Sigmoid colon (tissue), 7 donors: Measurements from ENCODE around the gene SLC39A6. TPM values are rescaled to one million over a fixed set of nuclear protein-coding genes. Genes with fewer than 3 reads are reported as not detected.
"Not testable (repeated sequence)": the region's sequence is repeated elsewhere in the genome, so short reads cannot be mapped to it uniquely, and the experiment has no call there.

Experiments used
- DNase-seq: peaks from one replicate; pipeline ENCODE4 v3.0.0-alpha.2; 2019
- H3K27ac ChIP-seq, 4 donors: fragments of 200-600 bp; sonication (generic); one replicate each; pipeline ENCODE4 v1.5.1; 2016 to 2019; ENCODE audit warnings: mild to moderate bottlenecking in 1 of 4
- H3K27me3 ChIP-seq, 3 donors: fragments of 200-600 bp; sonication (generic); one replicate each; pipeline ENCODE4 v1.5.1; 2019; ENCODE audit warnings: mild to moderate bottlenecking in 1 of 3
- H3K36me3 ChIP-seq, 4 donors: fragments of 200-600 bp; sonication (generic); one replicate each; pipeline ENCODE4 v1.5.1; 2016 to 2019
- H3K4me1 ChIP-seq, 4 donors: fragments of 200-600 bp; sonication (generic); one replicate each; pipeline ENCODE4 v1.5.1; 2017 to 2019
- H3K4me3 ChIP-seq, 4 donors: fragments of 200-600 bp; sonication (generic); one replicate each; pipeline ENCODE4 v1.5.1; 2017 to 2019; ENCODE audit warnings: mild to moderate bottlenecking in 2 of 4, moderate library complexity in 1 of 4
- H3K9me3 ChIP-seq, 4 donors: fragments of 200-600 bp in 3 of 4; sonication (generic) in 3 of 4; one replicate each; pipeline versions ENCODE4 v1.5.1 to v1.6.1; 2013 to 2019
- EP300 ChIP-seq, 4 donors: sonication (generic); formaldehyde crosslinking; IDR thresholded peaks; one replicate each; pipeline ENCODE4 v1.6.1; 2017; ENCODE audit warnings: antibody characterized with exemption in 4 of 4
- POLR2A ChIP-seq, 2 donors: fragments of 450-650 bp; IDR thresholded peaks; one replicate each; pipeline ENCODE4 v1.6.1; 2016; ENCODE audit warnings: antibody characterized with exemption in 2 of 2, mild to moderate bottlenecking in 2 of 2, moderate library complexity in 2 of 2
- POLR2AphosphoS5 ChIP-seq, 4 donors: sonication (generic); formaldehyde crosslinking; IDR thresholded peaks; one replicate each; pipeline ENCODE4 v1.6.1; 2017; ENCODE audit warnings: antibody characterized with exemption in 4 of 4
- WGBS, 2 donors: extraction: QIAGEN DNeasy Blood & Tissue Kit; methylation state at CpG; one replicate each; pipeline ENCODE4 v1.1.7; 2013; 5-methylcytosine and 5-hydroxymethylcytosine counted together
- intact Hi-C: fragments of 100-400 bp; cut with DNase I; formaldehyde crosslinking; loops from one replicate; pipeline ENCODE4 v1.15.1; 2023
- polyA plus RNA-seq, 3 donors: library from polyadenylated mRNA; stranded (reverse); fragments of 200-250 nt; gene quantifications; one replicate each; pipeline ENCODE4 v1.2.3, GENCODE V29; 2013
- total RNA-seq, 4 donors: library from RNA; depleted of rRNA; stranded (reverse); fragments of >200 nt; gene quantifications; one replicate each; pipeline ENCODE4 v1.1.0, GENCODE V29; 2016
- TF ChIP-seq, protein P1 (sequence below), 4 experiments: fragments of 450-650 bp in 3 of 4; fragments of 200-600 bp in 1 of 4; IDR thresholded peaks; one replicate each; pipeline ENCODE4 v1.5.1; 2016 to 2019; ENCODE audit warnings: antibody characterized with exemption in 4 of 4, mild to moderate bottlenecking in 3 of 4, moderate library complexity in 2 of 4
- donor health status: healthy with polysubstance abuse.
- donor health status: Bipolar disorder and iron deficiency.
- donor health status: healthy.

Gene SLC39A6
- total and polyA plus RNA-seq, 7 donors = 1.8 to 34.6 (median 28.1) TPM

DNA sequence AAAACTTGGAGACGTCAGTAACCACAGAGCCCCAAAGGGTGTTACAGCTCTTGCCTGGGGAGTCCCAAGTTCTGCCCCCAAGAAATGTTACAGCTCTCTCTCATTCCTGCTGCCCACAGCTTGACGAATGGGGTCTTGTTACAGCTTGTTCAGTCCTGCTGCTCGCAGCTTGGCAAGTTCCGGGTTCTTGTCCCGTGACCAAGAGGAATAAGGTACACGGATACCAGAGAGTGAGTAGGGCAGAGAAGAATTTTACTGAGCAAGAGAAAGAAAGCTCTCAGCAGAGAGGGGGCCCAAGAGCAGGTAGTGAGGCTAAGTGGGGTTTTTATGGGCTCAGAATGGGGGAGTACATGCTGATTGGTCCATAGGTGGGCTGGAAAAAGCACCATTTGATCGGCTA lies 27.2 kb downstream of the SLC39A6 start:
- intact Hi-C loops = no loop called here
- Histone ChIP-seq H3K4me3 (no peak overlapping the region), H3K36me3 (no peaks in the 10 kb centered on the region), H3K27me3 (no peaks in the 10 kb centered on the region), H3K27ac (no peak overlapping the region), H3K4me1 (no peaks in the 10 kb centered on the region), H3K9me3 (peaks cover 0 to 4% (median 0%) of the 10 kb centered on the region in 4 donors)
- TF ChIP-seq, protein P1, sequence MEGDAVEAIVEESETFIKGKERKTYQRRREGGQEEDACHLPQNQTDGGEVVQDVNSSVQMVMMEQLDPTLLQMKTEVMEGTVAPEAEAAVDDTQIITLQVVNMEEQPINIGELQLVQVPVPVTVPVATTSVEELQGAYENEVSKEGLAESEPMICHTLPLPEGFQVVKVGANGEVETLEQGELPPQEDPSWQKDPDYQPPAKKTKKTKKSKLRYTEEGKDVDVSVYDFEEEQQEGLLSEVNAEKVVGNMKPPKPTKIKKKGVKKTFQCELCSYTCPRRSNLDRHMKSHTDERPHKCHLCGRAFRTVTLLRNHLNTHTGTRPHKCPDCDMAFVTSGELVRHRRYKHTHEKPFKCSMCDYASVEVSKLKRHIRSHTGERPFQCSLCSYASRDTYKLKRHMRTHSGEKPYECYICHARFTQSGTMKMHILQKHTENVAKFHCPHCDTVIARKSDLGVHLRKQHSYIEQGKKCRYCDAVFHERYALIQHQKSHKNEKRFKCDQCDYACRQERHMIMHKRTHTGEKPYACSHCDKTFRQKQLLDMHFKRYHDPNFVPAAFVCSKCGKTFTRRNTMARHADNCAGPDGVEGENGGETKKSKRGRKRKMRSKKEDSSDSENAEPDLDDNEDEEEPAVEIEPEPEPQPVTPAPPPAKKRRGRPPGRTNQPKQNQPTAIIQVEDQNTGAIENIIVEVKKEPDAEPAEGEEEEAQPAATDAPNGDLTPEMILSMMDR (IDR thresholded peaks at IDR 0.05) = no peak
- no peak for TF ChIP-seq POLR2AphosphoS5 (IDR thresholded peaks at IDR 0.05)
- TF ChIP-seq EP300 (IDR thresholded peaks at IDR 0.05) = no peak
- no peak for TF ChIP-seq POLR2A (IDR thresholded peaks at IDR 0.05)
- no peak for DNase-seq
- 96 to 98% methylated on average over 7 of the region's 7 CpGs for WGBS, 2 donors

DNA sequence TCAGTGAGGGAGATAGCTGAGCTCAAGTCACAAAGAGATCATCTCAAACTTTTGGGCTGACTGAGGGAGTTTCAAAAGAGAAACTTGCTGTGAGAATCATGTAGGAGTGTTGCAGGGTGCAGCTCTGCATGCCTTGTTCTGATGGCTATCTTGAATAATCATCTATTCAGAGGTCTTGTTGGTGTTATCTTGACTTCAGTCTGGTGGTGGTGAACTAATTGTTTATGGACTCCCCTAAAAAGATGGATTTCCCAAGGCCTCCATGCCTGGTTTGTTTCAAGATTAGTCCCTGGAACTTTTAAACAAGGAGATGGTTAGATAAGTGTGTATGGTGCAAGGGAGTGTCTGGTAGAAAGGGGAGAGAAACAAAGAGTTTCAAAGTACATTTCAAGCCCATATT lies 29.8 kb downstream of the SLC39A6 start:
- Histone ChIP-seq H3K36me3 (no peaks in the 10 kb centered on the region), H3K27ac (no peak overlapping the region), H3K27me3 (peaks cover 0 to 4% (median 0%) of the 10 kb centered on the region in 3 donors), H3K9me3 (peaks cover 0 to 4% (median 0%) of the 10 kb centered on the region in 4 donors), H3K4me1 (no peaks in the 10 kb centered on the region), H3K4me3 (no peak overlapping the region)
- no peak for DNase-seq
- TF ChIP-seq, protein P1 (IDR thresholded peaks at IDR 0.05) = no peak
- no peak for TF ChIP-seq POLR2AphosphoS5 (IDR thresholded peaks at IDR 0.05)
- TF ChIP-seq POLR2A (IDR thresholded peaks at IDR 0.05) = no peak
- TF ChIP-seq EP300 (IDR thresholded peaks at IDR 0.05) = no peak
- intact Hi-C loops = no loop called here

DNA sequence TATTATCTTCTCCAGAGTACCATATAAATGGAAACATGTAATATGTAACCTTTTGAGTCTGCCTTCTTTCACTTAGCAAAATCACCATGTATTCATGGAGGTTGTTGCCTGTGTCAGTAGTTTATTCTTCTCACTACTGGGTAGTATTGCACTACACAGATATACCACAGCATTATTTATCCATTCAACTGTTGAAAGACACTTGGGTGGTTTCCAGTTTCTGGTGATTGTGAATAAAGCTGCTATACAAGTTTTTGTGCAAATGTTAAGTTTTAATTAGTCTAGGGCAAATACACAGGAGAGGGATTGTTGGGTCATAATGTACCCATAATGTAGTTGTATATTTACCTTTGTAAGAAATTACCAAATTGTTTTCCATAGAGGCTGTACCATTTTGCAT lies 32.2 kb downstream of the SLC39A6 start:
- intact Hi-C loops = no loop called here
- Histone ChIP-seq H3K4me1 (no peaks in the 10 kb centered on the region), H3K9me3 (peaks cover 0 to 1% (median 0%) of the 10 kb centered on the region in 4 donors), H3K27ac (no peak overlapping the region), H3K27me3 (peaks cover 0 to 4% (median 0%) of the 10 kb centered on the region in 3 donors), H3K36me3 (no peaks in the 10 kb centered on the region), H3K4me3 (no peak overlapping the region)
- TF ChIP-seq POLR2AphosphoS5 (IDR thresholded peaks at IDR 0.05) (no peak), POLR2A (IDR thresholded peaks at IDR 0.05) (no peak), EP300 (IDR thresholded peaks at IDR 0.05) (no peak)
- TF ChIP-seq, protein P1 (IDR thresholded peaks at IDR 0.05) = no peak
- no peak for DNase-seq

DNA sequence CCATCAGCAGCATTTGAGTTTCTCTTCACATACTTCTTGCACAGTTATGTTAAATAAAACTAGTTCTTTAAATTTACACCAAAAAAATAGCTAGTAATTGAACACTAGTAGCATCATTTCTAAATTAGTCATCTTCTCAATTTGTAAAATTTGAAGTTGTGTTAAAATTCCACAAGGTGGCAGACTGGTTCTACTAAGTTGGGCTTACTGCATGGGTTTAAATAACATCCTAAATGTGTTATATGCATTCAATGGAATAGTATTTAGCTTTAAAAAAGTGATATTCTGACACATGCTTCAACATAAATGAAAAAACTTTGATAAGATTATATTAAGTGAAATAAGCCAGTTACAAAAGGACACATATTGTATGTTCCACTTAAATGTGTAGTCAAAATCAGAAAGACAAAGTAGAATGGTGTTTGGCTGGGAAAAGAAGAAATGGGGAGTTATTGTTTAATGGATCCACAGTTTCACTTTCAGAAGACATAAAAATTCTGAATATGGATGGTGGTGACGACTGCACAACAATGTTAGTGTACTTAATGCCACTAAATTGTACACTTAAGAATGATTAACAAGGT lies 33.1 kb downstream of the SLC39A6 start:
- no peak for TF ChIP-seq POLR2A (IDR thresholded peaks at IDR 0.05)
- TF ChIP-seq, protein P1 (IDR thresholded peaks at IDR 0.05) = peak; percentile 35 to 48 (median 42)
- Histone ChIP-seq H3K36me3 (no peaks in the 10 kb centered on the region), H3K27ac (no peak overlapping the region), H3K4me3 (no peak overlapping the region), H3K27me3 (peaks cover 0 to 4% (median 0%) of the 10 kb centered on the region in 3 donors), H3K9me3 (no peaks in the 10 kb centered on the region), H3K4me1 (no peaks in the 10 kb centered on the region)
- intact Hi-C loops = loop anchor here (1.0 kb wide), 1 partner anchor 188 kb away; no protein-coding TSS in a partner anchor
- WGBS, 2 donors = 13 to 25% methylated on average over 1 of the region's 1 CpG
- DNase-seq = no peak

DNA sequence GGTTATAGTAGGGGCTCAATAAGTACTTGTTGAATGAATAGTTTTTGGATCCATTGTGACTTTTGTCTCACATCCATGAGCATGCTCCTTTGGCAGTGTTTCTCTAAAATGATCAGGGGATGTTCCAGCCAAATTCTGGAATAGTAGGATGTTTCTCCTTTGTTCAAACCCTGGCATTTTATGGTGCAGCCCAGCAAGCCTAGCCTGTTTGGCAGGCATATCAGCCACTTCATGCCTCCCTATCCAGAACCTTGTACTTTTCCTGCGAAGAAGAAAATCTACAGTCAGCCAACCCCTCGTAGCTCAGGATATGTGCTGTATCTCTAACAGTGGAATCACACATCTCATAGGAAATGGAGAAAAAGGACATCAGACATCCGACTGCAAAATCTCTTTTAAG lies 34.7 kb downstream of the SLC39A6 start:
- intact Hi-C loops = no loop called here
- DNase-seq = no peak
- Histone ChIP-seq H3K9me3 (no peaks in the 10 kb centered on the region), H3K27me3 (peaks cover 0 to 4% (median 0%) of the 10 kb centered on the region in 3 donors), H3K36me3 (no peaks in the 10 kb centered on the region), H3K27ac (no peak overlapping the region), H3K4me1 (no peaks in the 10 kb centered on the region), H3K4me3 (no peak overlapping the region)
- no peak for TF ChIP-seq POLR2A (IDR thresholded peaks at IDR 0.05)
- TF ChIP-seq, protein P1 (IDR thresholded peaks at IDR 0.05) = no peak
- no peak for TF ChIP-seq EP300 (IDR thresholded peaks at IDR 0.05)
- WGBS, 2 donors = 63 to 80% methylated on average over 3 of the region's 3 CpGs

DNA sequence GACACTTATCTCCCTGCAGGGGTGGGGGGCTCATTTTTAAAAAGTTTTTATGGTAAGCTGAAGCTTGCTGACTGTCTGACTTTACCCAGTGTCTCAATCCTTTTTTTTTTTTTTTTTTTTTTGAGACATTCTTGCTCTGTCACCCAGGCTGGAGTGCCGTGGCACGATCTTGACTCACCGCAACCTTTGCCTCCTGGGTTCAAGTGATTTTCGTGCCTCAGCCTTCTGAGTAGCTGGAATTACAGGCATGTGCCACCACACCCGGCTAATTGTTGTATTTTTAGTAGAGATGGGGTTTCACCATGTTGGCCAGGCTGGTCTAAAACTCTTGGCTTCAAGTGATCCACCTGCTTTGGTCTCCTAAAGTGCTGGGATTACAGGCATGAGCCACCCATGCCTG lies 37.0 kb downstream of the SLC39A6 start:
- H3K4me3 ChIP-seq, H3K9me3 ChIP-seq, H3K27ac ChIP-seq, H3K4me1 ChIP-seq, DNase-seq, H3K27me3 ChIP-seq, H3K36me3 ChIP-seq, intact Hi-C loops: not testable (repeated sequence)
- WGBS, 2 donors = 64 to 87% methylated on average over 5 of the region's 5 CpGs
